Activated naive CD4-positive, alpha-beta T cell treated with anti-CD3 and anti-CD28 coated beads for 36 hours (primary cell): ENCODE measurements around the gene LHX2. TPM values are rescaled to one million over a fixed set of nuclear protein-coding genes. Genes with fewer than 3 reads are reported as not detected.

ENCODE experiments used
- CTCF ChIA-PET: fragments of 350-600 bp; sonication (Branson Sonifier 250); formaldehyde crosslinking; loops from one replicate; lab custom pipeline; 2021; ENCODE audit warnings: antibody characterized with exemption; lab: Charles Lee
- DNase-seq: peaks from one replicate; pipeline ENCODE4 v3.0.0-alpha.2; 2020
- H3K27ac Mint-ChIP-seq: one replicate; pipeline ENCODE4 v1.8.0; 2021; ENCODE audit warnings: mild to moderate bottlenecking, mixed read lengths
- H3K27me3 Mint-ChIP-seq: one replicate; pipeline ENCODE4 v1.8.0; 2021; ENCODE audit warnings: low read depth, mixed read lengths
- H3K36me3 Mint-ChIP-seq: one replicate; pipeline ENCODE4 v1.8.0; 2021; ENCODE audit warnings: low read depth, mixed read lengths
- H3K4me1 Mint-ChIP-seq: one replicate; pipeline ENCODE4 v1.8.0; 2021; ENCODE audit warnings: low read depth, mixed read lengths
- H3K4me3 Mint-ChIP-seq: one replicate; pipeline ENCODE4 v1.8.0; 2021; ENCODE audit warnings: mild to moderate bottlenecking, moderate library complexity, mixed read lengths
- H3K9me3 Mint-ChIP-seq: one replicate; pipeline ENCODE4 v1.8.0; 2021; ENCODE audit warnings: mixed read lengths
- intact Hi-C: fragments of 100-400 bp; cut with micrococcal nuclease; formaldehyde crosslinking; loops from one replicate; pipeline ENCODE4 v1.15.1; 2023
- total RNA-seq, 2 experiments: library from RNA; stranded (reverse); gene quantifications; one replicate each; pipeline ENCODE4 v1.2.3, GENCODE V29; 2021

Gene LHX2
- total RNA-seq, 2 experiments from 2014 or later = not detected

- intact Hi-C loops = no loop called here
- no peaks in the 10 kb centered on the region for H3K4me1 Mint-ChIP-seq
- H3K36me3 Mint-ChIP-seq = no peaks in the 10 kb centered on the region
- H3K27ac Mint-ChIP-seq = no peak overlapping the region
- DNase-seq = no peak
- no peak overlapping the region for H3K4me3 Mint-ChIP-seq
- peaks cover 62% of the 10 kb centered on the region for H3K27me3 Mint-ChIP-seq
- CTCF ChIA-PET = no interaction called here
- H3K9me3 Mint-ChIP-seq = no peaks in the 10 kb centered on the region
Measured at GRCh38 chr9:124030969-124031451, 19.4 kb downstream of the LHX2 start.

DNA sequence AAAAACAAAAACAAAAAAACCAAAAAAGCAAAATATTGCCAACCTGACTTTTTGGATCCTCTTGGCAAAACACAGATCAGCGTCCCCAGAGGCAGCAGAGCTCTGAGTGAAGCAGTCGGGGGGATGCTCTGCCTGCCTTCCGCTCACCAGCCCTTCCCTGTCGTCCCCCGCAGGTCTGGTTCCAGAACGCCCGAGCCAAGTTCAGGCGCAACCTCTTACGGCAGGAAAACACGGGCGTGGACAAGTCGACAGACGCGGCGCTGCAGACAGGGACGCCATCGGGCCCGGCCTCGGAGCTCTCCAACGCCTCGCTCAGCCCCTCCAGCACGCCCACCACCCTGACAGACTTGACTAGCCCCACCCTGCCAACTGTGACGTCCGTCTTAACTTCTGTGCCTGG, 20.7 kb downstream of the LHX2 start:
- CTCF ChIA-PET = interaction anchor here (0.7 to 1.2 kb wide), 2 partner anchors 9 to 428 kb away, joined by 3 to 5 read pairs; no protein-coding TSS in a partner anchor
- H3K27me3 Mint-ChIP-seq = peaks cover 59% of the 10 kb centered on the region
- no peaks in the 10 kb centered on the region for H3K9me3 Mint-ChIP-seq
- no peaks in the 10 kb centered on the region for H3K36me3 Mint-ChIP-seq
- no peak overlapping the region for H3K27ac Mint-ChIP-seq
- no peak for DNase-seq
- intact Hi-C loops = no loop called here
- H3K4me3 Mint-ChIP-seq = no peak overlapping the region
- no peaks in the 10 kb centered on the region for H3K4me1 Mint-ChIP-seq

- peaks cover 61% of the 10 kb centered on the region for H3K27me3 Mint-ChIP-seq
- H3K4me3 Mint-ChIP-seq = no peak overlapping the region
- CTCF ChIA-PET = interaction anchor here (0.6 kb wide), 1 partner anchor 353 kb away, joined by 7 read pairs; no protein-coding TSS in a partner anchor
- H3K36me3 Mint-ChIP-seq = no peaks in the 10 kb centered on the region
- H3K27ac Mint-ChIP-seq = no peak overlapping the region
- H3K4me1 Mint-ChIP-seq = no peaks in the 10 kb centered on the region
- intact Hi-C loops = no loop called here
- H3K9me3 Mint-ChIP-seq = no peaks in the 10 kb centered on the region
- no peak for DNase-seq
Measured at GRCh38 chr9:124033348-124033747, 21.8 kb downstream of the LHX2 start.

- CTCF ChIA-PET = interaction anchor here (0.6 kb wide), 1 partner anchor 352 kb away, joined by 7 read pairs; no protein-coding TSS in a partner anchor
- no peaks in the 10 kb centered on the region for H3K36me3 Mint-ChIP-seq
Measured at GRCh38 chr9:124033967-124034366, 22.4 kb downstream of the LHX2 start.

DNA sequence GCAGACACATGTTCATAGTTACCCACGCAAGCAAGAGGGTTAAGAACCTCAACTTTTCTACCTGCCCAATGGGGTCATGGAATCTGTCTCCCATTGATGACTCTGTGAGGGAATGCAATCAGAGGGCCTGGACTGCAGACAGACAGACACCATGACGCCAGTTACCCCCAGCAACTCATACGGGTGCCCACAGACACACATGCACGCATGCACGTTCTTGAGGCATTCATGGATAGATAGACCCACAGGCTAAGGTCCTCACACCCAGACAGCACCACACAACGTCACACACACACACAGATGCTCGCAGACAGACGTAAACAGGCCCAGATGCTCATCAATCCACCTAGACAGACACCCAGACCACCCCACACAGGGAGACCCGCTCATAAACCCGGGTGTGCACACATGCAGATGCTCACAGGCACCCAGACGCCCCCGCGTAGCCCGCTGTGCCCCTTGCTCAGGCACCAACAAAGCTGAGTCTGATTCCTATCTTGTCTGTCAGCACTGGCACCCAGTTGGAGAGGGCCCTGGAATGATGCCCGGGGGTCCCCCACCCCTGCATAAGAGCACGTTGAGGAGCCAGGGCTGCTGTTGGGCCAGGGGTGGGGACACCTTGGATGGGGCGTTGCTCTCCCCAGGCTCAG, 23.6 kb downstream of the LHX2 start:
- no peaks in the 10 kb centered on the region for H3K36me3 Mint-ChIP-seq
- H3K4me3 Mint-ChIP-seq = no peak overlapping the region
- H3K27ac Mint-ChIP-seq = no peak overlapping the region
- intact Hi-C loops = no loop called here
- peaks cover 69% of the 10 kb centered on the region for H3K27me3 Mint-ChIP-seq
- no peak for DNase-seq
- CTCF ChIA-PET = no interaction called here
- no peaks in the 10 kb centered on the region for H3K9me3 Mint-ChIP-seq
- H3K4me1 Mint-ChIP-seq = peaks cover 2% of the 10 kb centered on the region

More at GRCh38 chr9:124033967-124034366, 22.4 kb downstream of the LHX2 start:
- intact Hi-C loops = no loop called here
- Mint-ChIP-seq H3K4me1 (no peaks in the 10 kb centered on the region), H3K4me3 (no peak overlapping the region), H3K27me3 (peaks cover 63% of the 10 kb centered on the region), H3K9me3 (no peaks in the 10 kb centered on the region), H3K27ac (no peak overlapping the region)
- DNase-seq = no peak

DNA sequence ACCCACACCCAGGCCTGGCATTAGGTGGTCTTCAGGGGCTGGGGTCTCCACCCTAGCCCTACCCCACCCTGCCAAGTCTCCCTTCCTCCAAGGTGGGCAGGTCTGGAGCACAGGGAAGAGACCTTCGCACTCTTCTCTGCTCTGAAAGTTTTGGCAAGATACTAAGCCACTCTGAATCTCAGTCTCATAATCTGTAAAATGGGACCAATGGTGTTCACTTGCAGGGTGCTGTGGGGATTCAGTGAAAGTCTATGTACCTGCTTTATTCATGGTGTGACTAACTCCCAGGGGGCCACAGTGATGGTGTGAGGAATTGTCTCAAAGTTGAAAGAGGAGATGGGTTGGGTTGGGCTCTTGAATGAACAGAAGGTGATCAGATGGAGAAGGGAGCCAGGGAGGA, 25.0 kb downstream of the LHX2 start:
- no peaks in the 10 kb centered on the region for H3K36me3 Mint-ChIP-seq
- no peaks in the 10 kb centered on the region for H3K9me3 Mint-ChIP-seq
- no peak overlapping the region for H3K4me3 Mint-ChIP-seq
- peaks cover 69% of the 10 kb centered on the region for H3K27me3 Mint-ChIP-seq
- peaks cover 8% of the 10 kb centered on the region for H3K4me1 Mint-ChIP-seq
- intact Hi-C loops = no loop called here
- CTCF ChIA-PET = no interaction called here
- DNase-seq = no peak
- no peak overlapping the region for H3K27ac Mint-ChIP-seq

DNA sequence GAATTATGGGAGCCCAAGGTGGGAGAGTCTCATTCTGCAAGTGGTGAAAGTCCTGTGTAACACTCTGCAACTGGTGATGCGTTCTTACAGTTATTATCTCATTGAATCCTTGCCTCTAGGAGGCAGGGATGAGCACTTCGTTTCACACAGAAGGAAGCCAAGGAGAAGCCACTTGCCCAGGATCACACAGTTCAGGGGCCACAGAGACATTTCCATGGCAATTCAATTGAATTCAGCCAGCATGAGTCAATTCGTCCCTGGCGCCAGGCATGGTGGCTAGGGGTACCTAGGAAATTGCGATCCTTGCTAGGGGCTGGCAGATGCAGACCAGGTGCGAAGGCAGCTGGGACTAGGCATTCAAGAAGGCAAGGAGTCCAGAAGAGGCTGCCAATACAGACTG, 26.2 kb downstream of the LHX2 start:
- Mint-ChIP-seq H3K27me3 (peaks cover 68% of the 10 kb centered on the region), H3K36me3 (no peaks in the 10 kb centered on the region), H3K27ac (no peak overlapping the region), H3K4me1 (peaks cover 9% of the 10 kb centered on the region), H3K9me3 (no peaks in the 10 kb centered on the region), H3K4me3 (no peak overlapping the region)
- CTCF ChIA-PET = interaction anchor here (0.7 to 1.9 kb wide), 3 partner anchors 13 to 77 kb away, joined by 3 to 6 read pairs (median 5); no protein-coding TSS in a partner anchor
- intact Hi-C loops = no loop called here
- no peak for DNase-seq

DNA sequence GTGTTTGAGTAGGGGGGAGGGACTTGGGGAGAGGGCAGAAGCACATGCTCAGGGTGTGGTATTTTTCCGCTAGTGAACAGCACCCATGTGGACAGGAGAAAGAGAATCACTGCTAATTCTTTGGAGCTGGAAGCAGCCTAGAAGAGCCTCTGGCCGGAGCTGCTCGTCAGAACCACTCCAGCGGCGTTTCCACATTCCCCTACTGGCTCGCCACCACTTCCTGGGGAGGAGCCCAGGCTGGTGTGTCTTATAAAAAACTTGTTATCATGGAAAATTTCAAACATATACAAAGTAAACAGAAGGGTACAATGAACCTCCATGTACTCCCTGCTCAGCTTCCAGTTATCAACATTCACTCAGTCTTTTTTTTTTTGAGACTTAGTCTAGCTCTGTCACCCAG, 26.7 kb downstream of the LHX2 start:
- DNase-seq = no peak
- intact Hi-C loops = no loop called here
- Mint-ChIP-seq H3K27me3 (peaks cover 66% of the 10 kb centered on the region), H3K27ac (no peak overlapping the region), H3K36me3 (no peaks in the 10 kb centered on the region), H3K9me3 (no peaks in the 10 kb centered on the region), H3K4me3 (no peak overlapping the region), H3K4me1 (peaks cover 9% of the 10 kb centered on the region)
- CTCF ChIA-PET = interaction anchor here (0.7 to 4.1 kb wide), 4 partner anchors 13 to 497 kb away, joined by 3 to 31 read pairs (median 6); no protein-coding TSS in a partner anchor

DNA sequence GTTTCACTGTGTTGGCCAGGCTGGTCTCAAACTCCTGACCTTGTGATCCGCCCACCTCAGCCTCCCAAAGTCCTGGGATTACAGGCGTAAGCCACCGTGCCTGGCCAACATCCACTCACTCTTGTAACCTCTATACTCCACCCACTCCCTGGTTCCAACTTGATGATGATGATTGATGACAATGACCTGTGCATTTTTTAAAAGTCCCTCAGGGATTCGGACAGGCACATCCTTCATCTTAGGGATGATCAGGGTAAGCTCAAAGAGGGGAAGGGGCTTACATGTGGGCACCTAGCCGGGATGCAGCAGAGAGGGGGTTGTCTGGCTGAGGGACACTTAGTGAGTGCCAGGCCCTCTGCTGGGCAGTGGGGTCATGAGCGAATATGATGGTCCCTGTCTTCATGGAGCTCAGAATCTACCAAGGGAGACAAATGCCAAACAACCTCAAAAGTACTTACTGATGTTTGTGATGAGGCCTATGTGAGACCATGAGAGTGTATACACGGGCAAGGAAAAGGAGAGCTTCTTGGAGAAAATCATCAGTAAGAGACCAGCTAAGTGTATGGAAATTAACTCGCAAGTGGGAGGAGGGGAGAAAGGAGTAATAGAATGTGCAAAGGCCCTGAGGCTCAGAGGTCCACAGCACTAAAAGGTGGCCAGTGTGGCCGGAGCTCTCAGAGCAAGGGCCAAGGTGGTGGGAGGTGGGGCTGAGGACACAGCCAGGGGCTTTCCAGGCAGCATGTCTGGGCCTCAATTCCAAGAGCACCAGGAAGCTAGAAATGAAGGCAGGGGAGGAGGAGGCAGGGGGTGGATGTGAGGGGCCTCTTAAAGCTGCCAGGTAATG, 27.4 kb downstream of the LHX2 start:
- Mint-ChIP-seq H3K27me3 (peaks cover 65% of the 10 kb centered on the region), H3K36me3 (no peaks in the 10 kb centered on the region), H3K27ac (no peak overlapping the region), H3K4me3 (no peak overlapping the region), H3K9me3 (no peaks in the 10 kb centered on the region), H3K4me1 (peaks cover 9% of the 10 kb centered on the region)
- intact Hi-C loops = no loop called here
- no peak for DNase-seq
- CTCF ChIA-PET = interaction anchor here (0.7 to 4.1 kb wide), 10 partner anchors 11 to 498 kb away, joined by 3 to 31 read pairs (median 5); no protein-coding TSS in a partner anchor

- H3K4me1 Mint-ChIP-seq = peaks cover 9% of the 10 kb centered on the region
- CTCF ChIA-PET = interaction anchor here (0.6 to 4.1 kb wide), 27 partner anchors 8 to 782 kb away, joined by 3 to 31 read pairs (median 5); no protein-coding TSS in a partner anchor
- H3K9me3 Mint-ChIP-seq = no peaks in the 10 kb centered on the region
- peak overlapping the region; percentile 33 for H3K4me3 Mint-ChIP-seq
- intact Hi-C loops = loop anchor here (2.0 to 5.0 kb wide), 3 partner anchors 44 to 638 kb away; no protein-coding TSS in a partner anchor
- H3K27ac Mint-ChIP-seq = no peak overlapping the region
- no peaks in the 10 kb centered on the region for H3K36me3 Mint-ChIP-seq
- peaks cover 67% of the 10 kb centered on the region for H3K27me3 Mint-ChIP-seq
- DNase-seq = peak; percentile 32
Measured at GRCh38 chr9:124040186-124040931, 28.8 kb downstream of the LHX2 start.

DNA sequence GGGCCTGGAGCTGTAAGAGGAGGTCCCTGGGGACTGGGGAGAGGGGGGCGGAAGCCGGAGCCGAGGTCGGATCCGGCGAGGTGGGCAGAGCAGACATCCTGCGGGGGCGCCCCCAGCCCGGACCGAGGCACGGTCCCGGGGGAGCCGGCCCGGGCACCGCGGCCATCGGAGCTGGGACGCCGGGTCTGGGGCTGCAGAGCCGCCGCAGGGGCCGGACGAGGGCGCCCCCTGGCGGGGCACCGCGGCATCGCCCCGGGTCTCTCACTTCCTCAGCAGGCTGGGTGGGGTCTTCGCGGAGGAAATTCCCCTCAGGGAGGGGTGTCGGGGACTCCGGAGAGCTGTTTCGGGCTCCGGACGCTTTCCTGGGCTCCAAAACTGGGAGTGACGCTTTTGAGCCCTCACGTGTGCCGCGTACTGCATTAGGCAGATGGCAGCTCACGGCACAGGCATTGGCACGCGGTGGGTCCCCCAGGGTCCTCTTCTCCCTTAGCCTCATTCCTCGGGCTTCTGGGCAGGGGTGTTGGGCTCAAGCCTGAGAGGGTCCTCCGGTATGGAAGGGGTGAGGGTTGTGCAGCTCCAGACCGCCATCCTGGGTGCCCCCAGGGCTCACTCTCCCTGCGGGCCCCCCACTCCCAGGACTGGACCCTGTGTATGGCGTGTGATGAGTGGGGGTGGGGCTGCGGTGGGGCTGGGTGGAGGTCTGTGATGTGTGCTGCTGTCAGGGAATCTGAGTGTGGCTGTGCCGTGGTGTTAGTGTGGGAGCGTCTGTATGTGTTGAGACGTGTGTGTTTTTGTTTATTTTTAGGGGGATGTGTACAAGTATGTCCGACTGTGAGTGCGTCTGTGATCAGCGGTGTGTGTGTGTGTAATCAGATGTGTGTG, 29.6 kb downstream of the LHX2 start:
- peak; percentile 50 for DNase-seq
- peaks cover 9% of the 10 kb centered on the region for H3K4me1 Mint-ChIP-seq
- H3K4me3 Mint-ChIP-seq = peak overlapping the region; percentile 17
- no peaks in the 10 kb centered on the region for H3K36me3 Mint-ChIP-seq
- CTCF ChIA-PET = interaction anchor here (0.6 to 4.1 kb wide), 27 partner anchors 9 to 783 kb away, joined by 3 to 31 read pairs (median 5); no protein-coding TSS in a partner anchor
- peaks cover 67% of the 10 kb centered on the region for H3K27me3 Mint-ChIP-seq
- no peak overlapping the region for H3K27ac Mint-ChIP-seq
- no peaks in the 10 kb centered on the region for H3K9me3 Mint-ChIP-seq
- intact Hi-C loops = loop anchor here (1.0 to 5.0 kb wide), 6 partner anchors 44 to 687 kb away; no protein-coding TSS in a partner anchor
